Measurements from ENCODE around the gene XPNPEP1. TPM values are rescaled to one million over a fixed set of nuclear protein-coding genes. Genes with fewer than 3 reads are reported as not detected.

Gene XPNPEP1
- total and polyA plus RNA-seq, 8 donors = 34.1 to 112 (median 72.8) TPM

DNA sequence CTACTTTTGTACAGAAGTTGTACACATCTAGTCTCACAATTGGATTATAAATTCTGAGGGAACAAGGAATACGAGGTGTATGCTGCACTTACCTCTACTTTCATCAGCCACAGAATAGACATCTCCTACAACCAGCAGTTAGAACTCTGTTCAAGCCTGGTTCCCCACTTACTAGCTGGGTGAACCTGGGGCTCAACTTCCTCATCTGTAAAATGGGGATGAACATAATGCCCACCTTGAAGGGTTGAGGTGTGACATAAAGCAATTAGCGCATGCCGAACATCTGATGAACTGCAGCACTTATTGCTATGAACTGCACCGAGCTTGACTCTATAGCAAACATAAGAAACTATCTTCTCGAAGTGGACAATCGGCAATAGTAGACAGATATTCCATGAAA, 25.3 kb downstream of the XPNPEP1 start:
- Histone ChIP-seq H3K36me3 (no peaks in the 10 kb centered on the region), H3K27me3 (no peaks in the 10 kb centered on the region), H3K4me3 (no peak overlapping the region), H3K27ac (no peak overlapping the region), H3K4me1 (peaks cover 27 to 58% (median 54%) of the 10 kb centered on the region in 3 donors), H3K9me3 (no peaks in the 10 kb centered on the region)
- TF ChIP-seq, protein P1, sequence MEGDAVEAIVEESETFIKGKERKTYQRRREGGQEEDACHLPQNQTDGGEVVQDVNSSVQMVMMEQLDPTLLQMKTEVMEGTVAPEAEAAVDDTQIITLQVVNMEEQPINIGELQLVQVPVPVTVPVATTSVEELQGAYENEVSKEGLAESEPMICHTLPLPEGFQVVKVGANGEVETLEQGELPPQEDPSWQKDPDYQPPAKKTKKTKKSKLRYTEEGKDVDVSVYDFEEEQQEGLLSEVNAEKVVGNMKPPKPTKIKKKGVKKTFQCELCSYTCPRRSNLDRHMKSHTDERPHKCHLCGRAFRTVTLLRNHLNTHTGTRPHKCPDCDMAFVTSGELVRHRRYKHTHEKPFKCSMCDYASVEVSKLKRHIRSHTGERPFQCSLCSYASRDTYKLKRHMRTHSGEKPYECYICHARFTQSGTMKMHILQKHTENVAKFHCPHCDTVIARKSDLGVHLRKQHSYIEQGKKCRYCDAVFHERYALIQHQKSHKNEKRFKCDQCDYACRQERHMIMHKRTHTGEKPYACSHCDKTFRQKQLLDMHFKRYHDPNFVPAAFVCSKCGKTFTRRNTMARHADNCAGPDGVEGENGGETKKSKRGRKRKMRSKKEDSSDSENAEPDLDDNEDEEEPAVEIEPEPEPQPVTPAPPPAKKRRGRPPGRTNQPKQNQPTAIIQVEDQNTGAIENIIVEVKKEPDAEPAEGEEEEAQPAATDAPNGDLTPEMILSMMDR (IDR thresholded peaks at IDR 0.05) = no peak
- 90 to 93% methylated on average over 6 of the region's 6 CpGs for WGBS, 2 donors
- FAIRE-seq (no peak), ATAC-seq (no peak), DNase-seq (no peak)
- intact Hi-C loops (cut with DNase I) = loop anchor here in 1 of 3 donors (10.0 kb wide), 1 partner anchor 117 kb away; no protein-coding TSS in a partner anchor

DNA sequence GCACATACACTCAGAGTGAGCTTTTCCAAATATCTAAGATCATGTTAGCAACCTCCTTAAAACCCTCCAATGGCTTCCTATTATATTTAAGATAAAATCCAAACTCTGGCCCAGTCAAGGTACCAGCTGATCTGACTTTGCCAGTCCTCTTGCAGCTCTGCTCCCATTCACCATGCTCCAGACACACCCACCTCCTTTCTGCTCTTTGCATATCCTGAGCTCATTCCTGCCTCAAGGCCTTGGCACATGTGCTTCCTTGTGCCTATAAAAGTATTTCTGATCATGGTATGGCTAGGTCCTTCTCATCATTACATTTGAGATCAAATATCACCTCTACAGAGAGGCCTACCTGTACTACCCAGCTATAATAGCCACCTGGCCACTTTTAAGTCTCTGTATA, 27.5 kb downstream of the XPNPEP1 start:
- FAIRE-seq = no peak
- Histone ChIP-seq H3K27ac (peak overlapping the region in 3 of 4 donors; percentile 0 to 18 (median 16)), H3K4me1 (peaks cover 31 to 65% (median 47%) of the 10 kb centered on the region in 3 donors), H3K27me3 (no peaks in the 10 kb centered on the region), H3K4me3 (no peak overlapping the region), H3K36me3 (peaks cover 0 to 7% (median 0%) of the 10 kb centered on the region in 3 donors), H3K9me3 (no peaks in the 10 kb centered on the region)
- intact Hi-C loops (cut with DNase I) = loop anchor here in 1 of 3 donors (10.0 kb wide), 1 partner anchor 119 kb away; no protein-coding TSS in a partner anchor
- TF ChIP-seq, protein P1 (IDR thresholded peaks at IDR 0.05) = no peak
- DNase-seq = no peak
- ATAC-seq = peak in 3 of 4 donors; percentile 6 to 25 (median 24)

DNA sequence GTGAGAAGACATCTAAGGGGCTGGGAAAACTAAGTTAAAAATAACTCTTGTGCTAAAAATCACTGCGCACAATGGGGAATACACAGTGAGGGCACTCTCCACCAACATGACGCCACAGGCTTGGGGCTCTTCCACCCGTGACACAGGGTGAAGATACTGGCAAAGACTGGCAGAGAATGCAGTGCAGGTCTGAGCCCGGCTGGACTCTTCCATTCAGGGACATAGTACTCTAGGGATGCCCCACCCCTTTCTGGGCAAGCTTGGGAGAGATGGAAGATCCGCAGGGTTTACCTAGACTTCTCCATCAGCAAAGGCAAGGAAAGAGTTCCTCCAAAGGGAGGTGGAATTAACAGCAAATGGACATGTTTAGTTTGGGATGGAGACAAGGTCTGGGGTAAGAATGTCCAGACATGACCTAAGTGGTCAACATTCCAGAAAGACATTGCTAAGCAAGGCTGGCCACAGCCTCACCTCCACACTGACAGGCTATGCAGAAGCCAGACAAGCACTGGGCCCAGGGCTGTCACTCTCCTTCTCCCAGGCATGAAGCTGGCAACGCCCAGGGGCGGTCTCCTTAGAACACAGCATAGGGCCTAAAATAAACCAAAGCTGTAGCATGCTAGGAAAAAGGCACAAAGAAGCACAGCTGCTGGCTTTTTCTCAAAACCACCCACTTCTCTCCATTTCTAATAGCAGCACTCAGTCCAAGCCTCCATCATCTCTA, 28.1 kb downstream of the XPNPEP1 start:
- Histone ChIP-seq H3K27me3 (no peaks in the 10 kb centered on the region), H3K27ac (peak overlapping the region in 2 of 4 donors; percentile 18 to 28), H3K36me3 (peaks cover 0 to 9% (median 0%) of the 10 kb centered on the region in 3 donors), H3K4me3 (no peak overlapping the region), H3K4me1 (peaks cover 31 to 67% (median 44%) of the 10 kb centered on the region in 3 donors), H3K9me3 (no peaks in the 10 kb centered on the region)
- WGBS, 2 donors = 52 to 54% methylated on average over 7 of the region's 7 CpGs
- FAIRE-seq = no peak
- intact Hi-C loops (cut with DNase I) = loop anchor here in 1 of 3 donors (10.0 kb wide), 1 partner anchor 120 kb away; no protein-coding TSS in a partner anchor
- peak; percentile 15 to 59 (median 41) for ATAC-seq
- TF ChIP-seq, protein P1 (IDR thresholded peaks at IDR 0.05) = no peak
- DNase-seq = no peak

DNA sequence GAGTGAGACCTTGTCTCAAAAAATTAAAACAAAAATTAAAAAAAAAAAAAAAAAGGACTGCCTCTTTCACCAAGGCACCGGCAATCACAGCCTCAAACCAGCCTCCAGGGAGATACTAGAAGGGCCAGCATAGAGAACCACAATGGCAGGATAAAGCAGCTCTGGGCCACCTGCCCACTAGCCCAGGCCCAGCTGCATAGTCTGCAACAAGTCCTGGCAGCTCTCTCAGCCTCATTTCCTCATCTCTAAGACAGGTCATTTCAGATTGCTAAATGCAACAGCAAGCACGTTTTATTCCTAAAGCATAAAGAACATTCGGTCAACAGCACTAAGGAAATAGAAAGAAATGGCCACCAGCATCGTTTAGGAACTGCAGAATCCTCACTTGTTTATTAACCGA, 28.8 kb downstream of the XPNPEP1 start:
- H3K4me1 ChIP-seq = peaks cover 27 to 62% (median 42%) of the 10 kb centered on the region in 3 donors
- no peaks in the 10 kb centered on the region for H3K27me3 ChIP-seq
- ATAC-seq = peak; percentile 71 to 81 (median 74)
- no peak overlapping the region for H3K4me3 ChIP-seq
- peak overlapping the region in 2 of 4 donors; percentile 28 to 37 for H3K27ac ChIP-seq
- FAIRE-seq = no peak
- peaks cover 0 to 9% (median 0%) of the 10 kb centered on the region in 3 donors for H3K36me3 ChIP-seq
- TF ChIP-seq, protein P1 (IDR thresholded peaks at IDR 0.05) = no peak
- 26 to 37% methylated on average over 5 of the region's 5 CpGs for WGBS, 2 donors
- peak in 4 of 6 donors; percentile 47 to 65 (median 61) for DNase-seq
- intact Hi-C loops (cut with DNase I) = loop anchor here in 1 of 3 donors (10.0 kb wide), 1 partner anchor 120 kb away; no protein-coding TSS in a partner anchor
- no peaks in the 10 kb centered on the region for H3K9me3 ChIP-seq
